DND-41 (cell line): ENCODE results near the gene PTPRE.

Experiments used
- EZH2 ChIP-seq: IDR thresholded peaks from 3 replicates; pipeline ENCODE4 v1.6.1; 2012; ENCODE audit warnings: borderline replicate concordance, low read depth, mild to moderate bottlenecking, moderate library complexity, low read length, inconsistent platforms; ENCODE audit not compliant: severe bottlenecking
- TF ChIP-seq, protein P1 (sequence below): IDR thresholded peaks from 2 replicates; pipeline ENCODE4 v1.5.1; 2012; ENCODE audit warnings: borderline replicate concordance, low read length, moderate library complexity, mild to moderate bottlenecking; ENCODE audit not compliant: poor library complexity, severe bottlenecking; ENCODE audit errors: extremely low read depth

DNA sequence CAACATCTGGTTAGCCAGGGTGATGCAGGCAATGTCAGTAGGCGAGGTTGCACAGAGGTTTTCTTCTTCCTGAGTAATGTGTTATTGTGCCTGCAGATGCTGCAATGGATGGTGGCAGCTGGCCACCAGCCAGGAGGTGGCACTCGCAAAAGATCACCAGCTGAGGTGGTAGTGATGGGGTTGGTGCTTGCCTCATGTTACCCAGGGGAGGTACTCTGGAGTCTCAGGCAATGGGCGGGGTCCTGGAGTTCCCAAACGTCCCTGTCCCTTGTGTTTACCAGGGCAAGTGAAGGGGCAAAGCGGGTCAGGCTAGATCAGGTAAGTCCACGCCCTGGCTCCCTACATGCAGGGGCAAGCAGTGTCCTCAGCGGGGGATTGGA lies 35.3 kb upstream of the PTPRE start:
- no peak for TF ChIP-seq EZH2
- TF ChIP-seq, protein P1, sequence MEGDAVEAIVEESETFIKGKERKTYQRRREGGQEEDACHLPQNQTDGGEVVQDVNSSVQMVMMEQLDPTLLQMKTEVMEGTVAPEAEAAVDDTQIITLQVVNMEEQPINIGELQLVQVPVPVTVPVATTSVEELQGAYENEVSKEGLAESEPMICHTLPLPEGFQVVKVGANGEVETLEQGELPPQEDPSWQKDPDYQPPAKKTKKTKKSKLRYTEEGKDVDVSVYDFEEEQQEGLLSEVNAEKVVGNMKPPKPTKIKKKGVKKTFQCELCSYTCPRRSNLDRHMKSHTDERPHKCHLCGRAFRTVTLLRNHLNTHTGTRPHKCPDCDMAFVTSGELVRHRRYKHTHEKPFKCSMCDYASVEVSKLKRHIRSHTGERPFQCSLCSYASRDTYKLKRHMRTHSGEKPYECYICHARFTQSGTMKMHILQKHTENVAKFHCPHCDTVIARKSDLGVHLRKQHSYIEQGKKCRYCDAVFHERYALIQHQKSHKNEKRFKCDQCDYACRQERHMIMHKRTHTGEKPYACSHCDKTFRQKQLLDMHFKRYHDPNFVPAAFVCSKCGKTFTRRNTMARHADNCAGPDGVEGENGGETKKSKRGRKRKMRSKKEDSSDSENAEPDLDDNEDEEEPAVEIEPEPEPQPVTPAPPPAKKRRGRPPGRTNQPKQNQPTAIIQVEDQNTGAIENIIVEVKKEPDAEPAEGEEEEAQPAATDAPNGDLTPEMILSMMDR, result no peak
